HG02763 (cell line): ENCODE measurements around the gene CADM2.

ENCODE experiments used
- ATAC-seq: cut with Tn5 transposase; IDR thresholded peaks from one replicate; pipeline ENCODE4 v1.9.1; 2021; ENCODE audit warnings: mild to moderate bottlenecking, moderate library complexity; ENCODE audit not compliant: unreplicated experiment

Gene CADM2

DNA sequence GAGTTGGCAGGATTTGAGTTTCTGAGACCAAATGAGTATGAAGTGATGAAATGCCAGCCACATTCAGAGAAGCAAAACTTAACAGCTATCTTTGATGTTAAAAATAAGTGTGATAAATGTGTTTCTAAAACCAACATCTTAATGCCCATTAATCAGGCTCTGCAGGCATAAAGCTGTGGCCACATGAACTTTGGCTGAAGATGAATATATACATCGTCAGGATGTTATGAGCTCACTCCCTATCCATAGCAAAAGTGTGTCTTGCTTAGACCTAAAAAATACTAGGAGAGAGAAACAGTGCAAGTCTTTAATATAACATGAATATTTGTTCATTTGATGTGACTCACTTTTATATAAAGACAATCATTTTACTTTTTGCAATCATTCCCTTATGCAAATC is 218.0 kb downstream of the CADM2 start:
- ATAC-seq, result no peak

GRCh38 chr3:85182975-85183752 is 224.4 kb downstream of the CADM2 start:
- ATAC-seq, result no peak

- no peak for ATAC-seq
Observed at GRCh38 chr3:85185495-85185894, 226.7 kb downstream of the CADM2 start.

- no peak for ATAC-seq
Observed at GRCh38 chr3:85189731-85190130, 230.9 kb downstream of the CADM2 start.

DNA sequence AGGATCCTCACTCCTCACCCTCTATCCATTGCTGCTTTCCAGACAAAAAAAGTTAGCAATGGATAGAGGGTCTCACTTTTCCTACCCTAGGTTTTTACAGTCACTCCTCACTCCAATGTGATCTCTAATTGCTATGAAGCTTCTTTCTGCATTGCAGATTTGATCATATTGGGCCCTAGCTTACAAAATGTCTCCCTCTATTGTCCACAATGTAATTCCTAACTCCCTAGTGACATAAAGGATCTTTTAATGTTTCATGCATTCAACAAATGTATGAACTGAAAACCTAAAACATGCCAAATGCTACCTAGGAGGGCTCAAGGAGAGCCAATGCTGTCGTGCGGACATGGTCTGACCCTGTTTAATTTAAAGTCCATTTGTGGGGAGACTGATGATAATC is 234.8 kb downstream of the CADM2 start:
- no peak for ATAC-seq

DNA sequence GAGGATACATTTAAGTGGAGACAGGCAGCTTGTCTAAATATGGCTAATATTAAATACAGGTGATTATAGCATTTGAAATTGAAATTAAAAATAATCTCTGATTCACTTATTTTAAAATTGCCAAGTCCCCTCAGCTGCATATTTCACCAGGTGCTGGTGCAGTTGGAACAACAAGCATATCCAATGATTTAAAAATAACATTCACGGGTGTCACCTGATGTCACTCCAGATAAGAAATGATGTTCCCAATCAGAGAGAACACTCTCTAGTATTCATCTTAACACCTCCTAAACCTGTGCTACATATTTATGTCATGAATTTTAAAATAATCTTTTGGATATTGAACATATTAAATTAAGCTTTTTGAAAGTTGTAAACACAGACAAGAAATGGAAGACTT is 249.9 kb downstream of the CADM2 start:
- no peak for ATAC-seq

- no peak for ATAC-seq
Observed at GRCh38 chr3:85210540-85210939, 251.8 kb downstream of the CADM2 start.

- no peak for ATAC-seq
Observed at GRCh38 chr3:85228966-85229365, 270.2 kb downstream of the CADM2 start.

- ATAC-seq, result no peak
Observed at GRCh38 chr3:85244091-85244490, 285.3 kb downstream of the CADM2 start.

DNA sequence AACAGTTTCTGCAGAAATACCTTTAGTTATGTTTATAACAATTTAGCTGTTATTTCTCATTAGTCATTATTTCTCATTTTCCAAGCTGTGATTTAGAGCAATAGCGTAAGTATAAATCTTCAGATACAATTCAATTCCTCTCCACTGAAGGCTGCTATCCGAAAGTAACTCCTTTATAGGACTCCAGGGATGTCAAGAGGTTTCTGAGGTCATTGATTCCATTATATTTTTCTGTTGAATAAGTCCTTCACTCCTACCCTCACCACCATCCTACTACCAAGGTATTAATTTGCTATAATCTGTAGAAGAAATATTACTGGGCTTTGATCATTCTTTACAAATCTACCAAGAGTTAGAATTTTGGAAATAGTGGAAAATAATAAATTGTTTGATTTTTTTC is 285.7 kb downstream of the CADM2 start:
- ATAC-seq, result no peak

DNA sequence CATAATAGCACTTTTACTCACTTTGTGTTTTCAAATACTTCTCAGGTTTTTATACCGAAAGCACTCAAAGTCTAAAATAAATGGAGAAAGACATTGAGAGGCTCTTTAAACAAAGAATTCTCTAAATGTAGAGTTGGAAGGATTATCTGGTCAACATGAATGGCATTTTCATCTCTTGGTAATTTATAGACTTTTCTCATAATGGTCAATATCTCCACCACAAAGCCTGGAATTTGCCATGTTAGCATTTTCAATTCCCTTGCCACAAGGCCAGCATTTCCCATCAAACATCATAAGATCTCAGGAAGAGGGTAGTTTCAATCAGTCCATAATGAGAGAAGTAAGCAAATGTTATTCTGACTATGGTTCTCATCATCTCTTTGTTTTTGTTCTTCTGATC is 293.0 kb downstream of the CADM2 start:
- ATAC-seq, result no peak

- ATAC-seq, result no peak
Observed at GRCh38 chr3:85252686-85253085, 293.9 kb downstream of the CADM2 start.

DNA sequence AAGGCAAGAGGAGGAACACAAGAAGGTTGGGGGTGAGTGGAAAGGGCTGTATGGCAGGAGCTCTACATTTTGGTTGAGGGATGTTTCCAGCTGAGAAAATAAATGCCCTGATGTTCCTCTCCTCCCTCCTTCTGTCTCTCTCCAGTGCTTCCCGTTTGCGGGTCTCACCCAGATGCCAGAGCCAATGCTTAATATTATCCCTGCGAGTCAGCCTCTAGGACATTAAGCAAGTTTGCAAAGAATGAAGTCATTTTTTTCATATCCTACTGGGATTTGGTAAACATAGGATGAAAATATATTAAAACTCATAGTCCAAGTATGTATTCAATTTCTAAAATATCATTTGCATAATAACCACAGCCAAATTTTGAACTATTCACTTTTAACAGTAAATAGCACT is 295.9 kb downstream of the CADM2 start:
- ATAC-seq, result no peak

DNA sequence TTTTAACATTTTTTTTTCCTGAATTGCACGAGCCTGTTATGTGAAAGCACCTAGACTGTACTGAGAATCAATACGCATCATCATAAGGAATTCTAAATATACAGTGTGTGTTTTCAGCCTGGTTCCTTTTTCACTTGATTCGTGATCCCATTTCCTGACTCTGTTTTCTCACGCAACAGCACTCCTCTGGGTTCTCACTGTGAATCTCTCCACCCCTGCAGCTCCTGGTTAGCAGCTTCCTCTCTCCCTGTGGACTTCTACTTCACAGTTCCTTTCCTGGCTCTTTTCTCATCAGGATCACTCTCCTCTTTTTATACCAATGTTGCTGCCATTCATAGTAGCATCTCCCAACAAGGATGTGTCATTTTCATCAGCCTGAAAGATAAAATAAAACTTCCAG is 297.2 kb downstream of the CADM2 start:
- ATAC-seq, result no peak

- ATAC-seq, result no peak
Observed at GRCh38 chr3:85258326-85258725, 299.5 kb downstream of the CADM2 start.

- no peak for ATAC-seq
Observed at GRCh38 chr3:85258819-85259218, 300.0 kb downstream of the CADM2 start.

DNA sequence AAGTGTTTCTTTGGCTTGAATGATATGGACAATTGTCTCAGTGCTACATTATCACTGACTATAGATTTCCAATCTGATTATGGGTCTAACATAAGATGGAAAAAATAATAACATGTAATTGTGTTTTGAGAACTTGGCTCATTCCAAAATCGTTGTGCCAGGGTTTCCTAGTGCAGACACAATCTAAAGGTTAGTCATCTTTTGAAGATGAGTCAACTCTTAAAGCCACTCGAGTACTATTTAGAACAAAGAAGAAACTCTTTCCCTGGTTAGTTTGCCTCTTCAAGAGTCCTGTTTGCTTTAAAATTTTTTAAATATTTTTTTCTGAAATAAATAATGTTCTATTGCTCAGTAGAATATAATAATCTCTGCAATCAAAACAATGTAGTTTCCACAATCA is 301.0 kb downstream of the CADM2 start:
- ATAC-seq, result no peak

DNA sequence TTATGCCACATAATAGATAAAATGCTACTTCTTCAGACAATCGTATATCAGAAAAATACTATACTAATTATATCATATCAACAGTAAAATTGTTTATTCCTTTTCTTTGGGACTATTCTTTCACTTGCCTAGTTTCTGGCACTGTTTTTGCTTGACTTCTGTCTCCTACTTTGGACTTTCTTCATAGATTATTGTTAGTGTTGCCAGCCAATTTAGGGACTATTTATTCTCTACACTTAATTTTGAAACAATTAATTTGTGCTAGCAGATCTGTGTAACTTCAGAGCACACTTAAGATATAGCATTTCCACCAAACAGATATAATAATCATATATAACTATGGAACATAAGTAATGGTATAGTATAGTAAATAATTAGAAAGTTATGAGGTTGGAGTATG is 305.6 kb downstream of the CADM2 start:
- ATAC-seq, result no peak

- no peak for ATAC-seq
Observed at GRCh38 chr3:85270488-85270887, 311.7 kb downstream of the CADM2 start.

DNA sequence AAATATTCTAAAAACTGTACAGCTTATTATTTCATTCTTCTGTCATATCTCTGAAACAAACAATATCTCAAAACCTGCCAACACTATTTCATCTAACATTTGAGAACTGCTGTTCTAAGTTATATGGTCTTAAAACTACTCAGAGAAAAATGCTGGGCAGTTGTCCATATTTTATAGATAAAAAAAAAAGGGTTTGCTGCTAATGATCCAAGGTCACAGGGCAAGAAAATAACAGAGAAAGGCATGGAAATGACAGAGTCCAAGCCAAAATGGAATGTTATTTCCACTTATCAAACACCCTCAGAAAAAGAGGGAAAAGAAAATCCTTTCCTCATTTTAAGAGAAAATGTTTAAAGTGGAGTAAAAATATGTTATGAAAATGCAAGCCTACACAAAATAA is 313.1 kb downstream of the CADM2 start:
- no peak for ATAC-seq

- no peak for ATAC-seq
Observed at GRCh38 chr3:85288257-85288656, 329.5 kb downstream of the CADM2 start.

DNA sequence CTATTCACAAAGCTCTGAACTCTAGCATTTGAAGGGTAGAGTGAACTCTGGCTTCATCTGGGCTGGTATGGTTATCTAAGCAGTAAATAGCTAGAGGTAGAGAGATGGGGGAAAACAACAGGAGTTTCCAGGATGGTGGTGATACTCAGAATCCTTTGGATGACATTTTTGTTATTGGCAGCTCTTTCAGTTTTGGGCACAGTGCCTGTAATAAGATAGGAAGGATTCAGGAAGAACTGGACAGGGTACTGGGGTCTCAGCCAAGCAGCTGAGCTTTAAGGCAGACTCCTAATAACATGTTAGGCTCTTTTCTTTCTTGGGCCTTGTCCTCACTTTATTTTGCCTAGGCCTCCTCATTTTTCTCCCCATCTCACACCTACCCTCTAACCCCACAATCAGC is 338.5 kb downstream of the CADM2 start:
- no peak for ATAC-seq

- ATAC-seq, result no peak
Observed at GRCh38 chr3:85298032-85298431, 339.2 kb downstream of the CADM2 start.
